Activated T-cell treated with anti-CD3 and anti-CD28 coated beads, Interleukin-2, amount 50 U/mL, for 72 hours (primary cell): ENCODE measurements around the gene STAG3. TPM values are rescaled to one million over a fixed set of nuclear protein-coding genes. Genes with fewer than 3 reads are reported as not detected.
"Not testable (repeated sequence)": the region's sequence is repeated elsewhere in the genome, so short reads cannot be mapped to it uniquely, and the experiment has no call there.

ENCODE experiments used
- ATAC-seq, 2 donors: fragments of 150-1000 bp; cut with Tn5 transposase; replicated peaks in 1 of 2; 2 replicates each; pipeline ENCODE4 v1.10.0; 2021; ENCODE audit warnings: moderate library complexity in 2 of 2, mild to moderate bottlenecking in 1 of 2
- DNase-seq, 2 donors: peaks; one replicate each; pipeline ENCODE4 v3.0.0; 2021 to 2022; ENCODE audit warnings: mixed read lengths in 1 of 2
- H3K27ac Mint-ChIP-seq: one replicate; pipeline ENCODE4 v1.8.0; 2022; ENCODE audit warnings: mild to moderate bottlenecking, moderate library complexity, mixed read lengths
- H3K27me3 Mint-ChIP-seq: one replicate; pipeline ENCODE4 v1.8.0; 2022; ENCODE audit warnings: low read depth, mixed read lengths
- H3K36me3 Mint-ChIP-seq, 2 donors: one replicate each; pipeline ENCODE4 v1.8.0; 2022; ENCODE audit warnings: mixed read lengths in 2 of 2, mild to moderate bottlenecking in 1 of 2; ENCODE audit not compliant: insufficient read depth in 2 of 2
- H3K4me1 Mint-ChIP-seq: one replicate; pipeline ENCODE4 v1.8.0; 2022; ENCODE audit warnings: low read depth, mixed read lengths
- H3K4me3 Mint-ChIP-seq, 2 donors: one replicate each; pipeline ENCODE4 v1.8.0; 2022; ENCODE audit warnings: mild to moderate bottlenecking in 2 of 2, mixed read lengths in 2 of 2, moderate library complexity in 2 of 2
- H3K9me3 Mint-ChIP-seq, 2 donors: one replicate each; pipeline ENCODE4 v1.8.0; 2022; ENCODE audit warnings: mixed read lengths in 2 of 2
- total RNA-seq, 2 donors: library from RNA; stranded (reverse); gene quantifications; one replicate each; pipeline ENCODE4 v1.2.3, GENCODE V29; 2022

STAG3 gene
- total RNA-seq, 2 donors from 2014 or later, result 103 to 121 TPM

GRCh38 chr7:100214356-100214755, 36.6 kb downstream of the STAG3 start:
- not testable (repeated sequence) for H3K9me3 Mint-ChIP-seq, DNase-seq, H3K27ac Mint-ChIP-seq, H3K27me3 Mint-ChIP-seq, ATAC-seq
- Mint-ChIP-seq H3K4me3 (peak overlapping the region; percentile 6 to 51), H3K36me3 (peaks cover 16 to 22% of the 10 kb centered on the region in 2 donors), H3K4me1 (peaks cover 91% of the 10 kb centered on the region)

- H3K4me1 Mint-ChIP-seq, result peaks cover 76% of the 10 kb centered on the region
- peaks cover 18 to 20% of the 10 kb centered on the region in 2 donors for H3K36me3 Mint-ChIP-seq
- no peak overlapping the region for H3K27ac Mint-ChIP-seq
- no peaks in the 10 kb centered on the region for H3K27me3 Mint-ChIP-seq
- no peak for DNase-seq
- no peak overlapping the region for H3K4me3 Mint-ChIP-seq
- no peaks in the 10 kb centered on the region for H3K9me3 Mint-ChIP-seq
- no peak for ATAC-seq
These were observed 38.2 kb downstream of the STAG3 start for GRCh38 chr7:100215895-100216294.

- H3K36me3 Mint-ChIP-seq, result peaks cover 28 to 30% of the 10 kb centered on the region in 2 donors
- not testable (repeated sequence) for H3K27me3 Mint-ChIP-seq, H3K27ac Mint-ChIP-seq, H3K9me3 Mint-ChIP-seq
- H3K4me1 Mint-ChIP-seq, result peaks cover 69% of the 10 kb centered on the region
- ATAC-seq (peak in 1 of 2 donors; percentile 2), DNase-seq (peak; percentile 71 to 85)
- H3K4me3 Mint-ChIP-seq, result peak overlapping the region; percentile 86
These were observed 40.2 kb downstream of the STAG3 start for GRCh38 chr7:100217934-100218333.

GRCh38 chr7:100219271-100219737, 41.6 kb downstream of the STAG3 start:
- peak overlapping the region; percentile 82 to 98 for H3K4me3 Mint-ChIP-seq
- H3K9me3 Mint-ChIP-seq, result no peaks in the 10 kb centered on the region
- peak overlapping the region; percentile 94 for H3K27ac Mint-ChIP-seq
- H3K27me3 Mint-ChIP-seq, result no peaks in the 10 kb centered on the region
- peaks cover 31 to 39% of the 10 kb centered on the region in 2 donors for H3K36me3 Mint-ChIP-seq
- H3K4me1 Mint-ChIP-seq, result peaks cover 69% of the 10 kb centered on the region
- DNase-seq, result peak; percentile 40 to 48
- peak in 1 of 2 donors; percentile 8 for ATAC-seq

- not testable (repeated sequence) for H3K27me3 Mint-ChIP-seq, H3K9me3 Mint-ChIP-seq
- peak; percentile 23 to 51 for DNase-seq
- H3K27ac Mint-ChIP-seq, result peak within 1 kb of the TSS; percentile 94
- peaks cover 69% of the 10 kb centered on the region for H3K4me1 Mint-ChIP-seq
- peak in 1 of 2 donors; percentile 9 for ATAC-seq
- peaks cover 30 to 37% of the 10 kb centered on the region in 2 donors for H3K36me3 Mint-ChIP-seq
- H3K4me3 Mint-ChIP-seq, result peak within 1 kb of the TSS; percentile 82 to 98
These were observed 42.3 kb downstream of the STAG3 start, which contains the start of gene PVRIG for GRCh38 chr7:100219801-100220585. PVRIG (plus strand) TSS chr7:100219949; CDS start chr7:100219971, 22 bp downstream.

GRCh38 chr7:100220586-100221230, 43.0 kb downstream of the STAG3 start:
- ATAC-seq (peak in 1 of 2 donors; percentile 22), DNase-seq (no peak)

GRCh38 chr7:100221231-100221718, 43.6 kb downstream of the STAG3 start:
- Mint-ChIP-seq H3K4me3 (peak overlapping the region; percentile 82 to 98), H3K36me3 (peaks cover 31 to 35% of the 10 kb centered on the region in 2 donors), H3K27me3 (no peaks in the 10 kb centered on the region), H3K4me1 (peaks cover 67% of the 10 kb centered on the region), H3K27ac (peak overlapping the region; percentile 87), H3K9me3 (no peaks in the 10 kb centered on the region)
- DNase-seq, result peak; percentile 77
- peak; percentile 68 to 73 for ATAC-seq

More at GRCh38 chr7:100220586-100221230, 43.0 kb downstream of the STAG3 start:
- no peaks in the 10 kb centered on the region for H3K9me3 Mint-ChIP-seq
- H3K4me1 Mint-ChIP-seq, result peaks cover 69% of the 10 kb centered on the region
- H3K4me3 Mint-ChIP-seq, result peak overlapping the region; percentile 82 to 98
- peak overlapping the region; percentile 87 for H3K27ac Mint-ChIP-seq
- H3K36me3 Mint-ChIP-seq, result peaks cover 30 to 35% of the 10 kb centered on the region in 2 donors
- no peaks in the 10 kb centered on the region for H3K27me3 Mint-ChIP-seq

GRCh38 chr7:100221767-100222444, 44.2 kb downstream of the STAG3 start:
- DNase-seq (no peak), ATAC-seq (no peak)
- peak overlapping the region; percentile 82 to 98 for H3K4me3 Mint-ChIP-seq
- peak overlapping the region; percentile 98 for H3K27ac Mint-ChIP-seq
- no peaks in the 10 kb centered on the region for H3K9me3 Mint-ChIP-seq
- peaks cover 31 to 36% of the 10 kb centered on the region in 2 donors for H3K36me3 Mint-ChIP-seq
- H3K4me1 Mint-ChIP-seq, result peaks cover 60% of the 10 kb centered on the region
- H3K27me3 Mint-ChIP-seq, result no peaks in the 10 kb centered on the region

- Mint-ChIP-seq H3K9me3 (no peaks in the 10 kb centered on the region), H3K27ac (peak overlapping the region; percentile 98), H3K4me1 (peaks cover 54% of the 10 kb centered on the region), H3K36me3 (peaks cover 31 to 36% of the 10 kb centered on the region in 2 donors), H3K4me3 (peak overlapping the region; percentile 82 to 98), H3K27me3 (no peaks in the 10 kb centered on the region)
- no peak for DNase-seq
- no peak for ATAC-seq
These were observed 44.9 kb downstream of the STAG3 start for GRCh38 chr7:100222445-100223132.

- Mint-ChIP-seq H3K36me3 (peaks cover 31 to 36% of the 10 kb centered on the region in 2 donors), H3K27ac (peak overlapping the region; percentile 96), H3K4me3 (peak overlapping the region; percentile 82 to 98), H3K4me1 (peaks cover 49% of the 10 kb centered on the region)
- DNase-seq, result peak in 1 of 2 donors; percentile 34
- ATAC-seq, H3K9me3 Mint-ChIP-seq, H3K27me3 Mint-ChIP-seq: not testable (repeated sequence)
These were observed 45.7 kb downstream of the STAG3 start for GRCh38 chr7:100223376-100223927.

GRCh38 chr7:100224891-100225290, 47.2 kb downstream of the STAG3 start:
- peak overlapping the region in 1 of 2 donors; percentile 82 for H3K4me3 Mint-ChIP-seq
- H3K27me3 Mint-ChIP-seq, result not testable (repeated sequence)

More at GRCh38 chr7:100224891-100225290, 47.2 kb downstream of the STAG3 start:
- Mint-ChIP-seq H3K36me3 (peaks cover 26 to 33% of the 10 kb centered on the region in 2 donors), H3K4me1 (peaks cover 48% of the 10 kb centered on the region), H3K27ac (peak overlapping the region; percentile 73)
- ATAC-seq, H3K9me3 Mint-ChIP-seq, DNase-seq: not testable (repeated sequence)
